PC-9 (cell line): Measurements from ENCODE around the gene ZDHHC14.

Experiments
- CTCF ChIP-seq: fragments of 200-600 bp; sonication (generic); conservative IDR thresholded peaks from 2 replicates; pipeline ENCODE4 v1.6.1; 2017; ENCODE audit warnings: mixed run types, antibody characterized with exemption, mild to moderate bottlenecking, moderate library complexity
- EZH2 ChIP-seq: fragments of 200-600 bp; sonication (generic); IDR thresholded peaks from 2 replicates; pipeline ENCODE4 v1.8.0; 2017; ENCODE audit warnings: antibody characterized with exemption, low read depth

- TF ChIP-seq EZH2 (no peak), CTCF (no peak)
Observed at GRCh38 chr6:157492249-157492648, 111.3 kb downstream of the ZDHHC14 start.
